Glomerular endothelial cell (primary cell): ENCODE results near the gene LY6G5B. TPM values are rescaled to one million over a fixed set of nuclear protein-coding genes. Genes with fewer than 3 reads are reported as not detected.

Experiments used
- DNase-seq: peaks from one replicate; pipeline ENCODE4 v3.0.0-alpha.2; 2011; ENCODE audit warnings: low read depth, low spot score; ENCODE audit errors: extremely low read depth
- total RNA-seq: library from RNA; depleted of rRNA; stranded (reverse); fragments of >200 nt; gene quantifications from 2 replicates; pipeline ENCODE4 v1.2.3, GENCODE V29; 2015

Gene LY6G5B, protein sequence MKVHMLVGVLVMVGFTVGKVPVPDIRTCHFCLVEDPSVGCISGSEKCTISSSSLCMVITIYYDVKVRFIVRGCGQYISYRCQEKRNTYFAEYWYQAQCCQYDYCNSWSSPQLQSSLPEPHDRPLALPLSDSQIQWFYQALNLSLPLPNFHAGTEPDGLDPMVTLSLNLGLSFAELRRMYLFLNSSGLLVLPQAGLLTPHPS
- 2.6 and 7.9 TPM in 2 replicates for total RNA-seq

DNA sequence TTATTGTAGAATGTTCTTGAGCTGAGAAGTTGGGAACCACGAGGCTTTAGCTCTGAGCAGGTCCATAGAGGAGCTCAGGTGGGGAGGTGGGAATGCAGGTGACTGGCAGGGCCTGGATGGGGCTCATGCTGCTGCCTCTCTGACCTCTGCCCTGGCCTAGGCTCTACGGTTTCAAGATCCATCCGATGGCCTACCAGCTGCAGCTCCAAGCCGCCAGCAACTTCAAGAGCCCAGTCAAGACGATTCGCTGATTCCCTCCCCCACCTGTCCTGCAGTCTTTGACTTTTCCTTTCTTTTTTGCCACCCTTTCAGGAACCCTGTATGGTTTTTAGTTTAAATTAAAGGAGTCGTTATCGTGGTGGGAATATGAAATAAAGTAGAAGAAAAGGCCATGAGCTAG, at the start of gene LY6G5B:
TSS of gene LY6G5B (plus strand) at position 301 of the 400 bp plus-strand sequence. CDS start 975 bp downstream, outside the sequence.
- no peak for DNase-seq

DNA sequence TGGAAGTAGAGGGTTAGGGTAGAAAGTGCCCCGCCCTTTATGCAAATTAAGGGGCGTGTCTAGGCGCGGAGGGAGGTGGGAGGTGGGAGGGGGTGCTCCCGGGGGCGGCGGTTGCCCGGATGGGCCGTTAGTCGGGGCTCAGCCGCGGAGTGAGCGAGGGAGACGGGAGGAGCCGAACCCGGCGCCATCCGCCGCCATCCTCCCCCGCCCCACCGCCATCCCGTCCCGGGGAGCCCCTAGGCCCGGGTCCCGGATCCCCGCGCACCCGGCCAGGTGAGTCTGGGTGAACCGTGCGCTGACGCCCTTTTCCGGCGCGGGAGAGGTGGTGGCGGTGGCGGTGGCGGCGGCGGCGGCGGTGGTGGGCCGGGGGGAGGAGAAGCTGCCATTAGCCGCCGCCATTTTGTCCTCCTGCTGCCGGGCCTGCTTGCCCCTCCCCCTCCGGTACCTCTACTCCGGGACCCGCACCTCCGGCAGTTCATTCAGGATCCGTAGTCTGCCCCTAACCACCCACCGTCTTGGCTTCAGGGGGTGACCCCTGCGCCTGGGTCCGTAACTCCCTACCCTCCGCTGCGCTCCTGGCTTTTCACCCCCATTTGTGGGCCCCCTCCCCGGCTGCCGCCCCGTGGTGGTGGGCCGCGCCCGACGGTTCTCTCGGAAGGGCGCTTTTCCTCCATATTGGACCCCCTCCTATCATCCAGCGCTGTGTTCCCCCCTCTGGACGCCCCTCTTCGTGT, 49.0 kb upstream of the LY6G5B start, which contains the start of gene PRRC2A:
TSS of gene PRRC2A (plus strand) at position 130 of the 734 bp plus-strand sequence. CDS start 2,075 bp downstream, outside the sequence.
- no peak for DNase-seq

DNA sequence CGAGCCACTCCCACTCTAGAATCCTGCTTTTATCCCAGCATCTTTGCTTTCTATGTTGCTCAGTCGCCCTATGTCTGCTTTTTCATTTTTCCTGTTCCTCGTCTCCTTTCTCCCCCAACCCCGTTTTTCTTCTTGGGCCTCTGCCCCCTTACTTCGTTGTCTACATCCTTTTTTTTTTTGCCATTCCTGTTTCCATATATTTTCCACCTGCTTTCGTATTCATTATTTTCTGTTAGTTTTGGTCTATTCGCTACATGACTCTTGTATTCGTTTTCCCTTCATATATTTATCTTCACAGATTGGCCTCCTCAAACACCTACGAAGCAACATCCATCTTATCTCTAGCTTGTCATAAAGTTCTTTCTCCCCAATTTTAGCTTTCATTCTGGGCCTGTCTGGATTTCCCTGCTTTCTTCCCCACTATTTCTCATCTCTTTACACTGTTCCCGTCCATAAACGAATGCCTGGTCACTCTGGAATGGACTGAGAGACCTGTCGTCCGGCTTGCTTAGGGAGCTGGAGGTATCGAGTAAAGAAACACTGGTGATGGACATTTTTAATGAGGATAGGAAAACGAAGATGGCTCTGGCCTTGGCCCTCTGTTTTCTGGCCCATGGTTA, 48.3 kb upstream of the LY6G5B start:
- DNase-seq = no peak

DNA sequence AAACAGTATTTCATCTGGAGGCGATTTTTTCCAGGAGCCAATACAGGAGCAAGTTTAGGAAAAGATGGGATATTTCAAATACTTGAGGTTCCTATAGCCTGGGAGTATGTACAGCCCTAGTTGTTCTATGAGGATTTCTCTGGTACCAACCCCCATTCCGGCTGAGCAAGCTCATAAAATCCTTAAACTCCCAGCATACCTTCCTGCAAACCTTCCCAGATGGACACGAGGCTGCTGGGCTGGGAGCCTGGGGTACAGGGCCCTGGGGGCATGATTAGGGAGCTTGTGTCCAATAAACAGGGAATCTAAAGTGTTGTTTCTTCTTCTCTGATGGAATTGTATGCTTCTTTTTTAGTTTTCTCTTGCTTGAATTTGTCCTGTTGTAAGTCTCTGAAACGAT, 47.8 kb upstream of the LY6G5B start:
- DNase-seq = no peak

DNA sequence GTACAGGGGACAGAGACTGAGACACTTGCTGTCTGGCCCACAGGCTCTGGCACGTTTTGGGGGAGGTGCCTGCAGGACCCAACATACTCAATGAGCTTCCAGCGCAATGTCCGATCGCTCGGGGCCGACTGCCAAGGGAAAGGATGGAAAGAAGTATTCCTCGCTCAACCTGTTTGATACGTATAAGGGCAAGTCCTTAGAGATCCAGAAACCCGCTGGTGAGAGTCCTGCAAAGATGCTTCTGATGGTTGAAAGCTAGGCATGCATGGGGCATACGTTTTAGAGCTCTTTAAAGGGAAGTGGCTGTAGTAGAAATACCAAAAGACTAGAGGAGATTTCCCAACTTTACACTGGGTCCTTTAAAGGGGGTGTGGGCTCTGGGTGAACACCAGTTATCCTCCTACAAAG, 47.1 kb upstream of the LY6G5B start:
- no peak for DNase-seq

DNA sequence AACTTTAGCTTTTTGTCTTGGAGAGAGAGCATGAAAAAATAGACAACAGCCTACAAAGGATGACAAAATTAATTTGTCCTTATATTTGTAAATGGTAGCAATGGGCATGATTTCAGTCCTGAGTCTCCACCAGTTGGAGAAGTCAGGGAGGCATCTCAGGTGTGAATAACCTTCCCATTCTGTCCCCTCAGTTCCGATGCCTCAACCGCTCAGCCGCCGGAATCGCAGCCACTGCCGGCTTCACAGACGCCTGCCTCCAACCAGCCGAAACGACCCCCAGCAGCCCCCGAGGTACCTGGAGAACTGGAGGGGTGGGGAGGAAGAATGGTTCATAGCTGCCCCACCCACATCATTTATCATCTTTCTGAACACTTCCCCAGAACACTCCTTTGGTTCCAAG, 45.7 kb upstream of the LY6G5B start:
- no peak for DNase-seq

DNA sequence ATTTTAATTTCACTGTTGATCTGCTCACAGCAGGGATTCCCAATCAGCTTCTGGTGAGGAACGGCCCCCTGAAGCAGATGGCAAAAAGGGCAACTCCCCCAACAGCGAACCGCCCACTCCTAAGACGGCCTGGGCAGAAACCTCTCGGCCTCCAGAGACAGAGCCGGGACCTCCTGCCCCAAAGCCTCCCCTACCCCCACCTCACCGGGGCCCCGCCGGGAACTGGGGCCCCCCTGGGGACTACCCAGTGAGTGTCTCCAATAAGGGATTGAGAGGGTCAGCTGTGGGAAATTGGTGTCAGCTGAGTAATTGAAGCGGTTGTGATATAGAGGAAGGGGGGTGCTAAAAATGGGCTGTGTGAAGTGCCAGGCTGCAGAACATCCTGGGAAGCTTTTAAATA, 42.8 kb upstream of the LY6G5B start:
- DNase-seq = no peak

DNA sequence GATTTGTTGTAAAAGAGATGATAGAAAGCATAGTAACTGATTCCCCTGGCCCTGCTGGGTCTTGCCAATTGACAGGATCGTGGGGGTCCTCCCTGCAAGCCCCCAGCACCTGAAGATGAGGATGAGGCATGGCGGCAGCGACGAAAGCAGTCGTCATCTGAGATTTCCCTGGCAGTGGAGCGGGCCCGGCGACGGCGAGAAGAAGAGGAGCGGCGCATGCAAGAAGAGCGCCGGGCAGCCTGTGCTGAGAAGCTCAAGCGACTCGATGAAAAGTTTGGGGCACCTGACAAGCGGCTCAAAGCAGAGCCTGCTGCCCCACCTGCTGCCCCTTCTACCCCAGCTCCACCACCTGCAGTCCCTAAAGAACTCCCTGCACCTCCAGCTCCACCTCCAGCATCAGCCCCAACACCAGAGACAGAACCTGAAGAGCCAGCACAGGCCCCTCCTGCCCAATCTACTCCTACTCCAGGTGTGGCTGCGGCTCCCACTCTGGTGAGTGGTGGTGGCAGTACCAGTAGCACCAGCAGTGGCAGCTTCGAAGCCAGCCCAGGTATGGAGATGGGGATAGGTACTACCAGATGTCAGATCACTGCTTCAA, 42.0 kb upstream of the LY6G5B start:
- DNase-seq = no peak

DNA sequence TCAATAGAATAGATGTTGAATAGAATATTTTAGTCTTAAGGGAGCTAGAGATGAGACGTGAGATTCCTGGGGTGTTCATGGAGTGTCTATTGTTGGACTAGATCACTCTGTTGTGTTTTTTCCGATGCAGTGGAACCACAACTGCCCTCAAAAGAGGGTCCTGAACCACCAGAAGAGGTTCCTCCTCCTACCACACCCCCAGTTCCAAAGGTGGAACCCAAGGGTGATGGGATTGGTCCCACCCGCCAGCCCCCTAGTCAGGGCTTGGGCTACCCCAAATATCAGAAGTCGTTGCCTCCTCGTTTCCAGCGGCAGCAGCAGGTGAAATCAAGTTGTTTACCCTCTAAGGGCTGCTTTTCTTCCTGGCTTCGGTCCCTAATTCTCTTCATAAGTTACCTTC, 40.8 kb upstream of the LY6G5B start:
- no peak for DNase-seq

DNA sequence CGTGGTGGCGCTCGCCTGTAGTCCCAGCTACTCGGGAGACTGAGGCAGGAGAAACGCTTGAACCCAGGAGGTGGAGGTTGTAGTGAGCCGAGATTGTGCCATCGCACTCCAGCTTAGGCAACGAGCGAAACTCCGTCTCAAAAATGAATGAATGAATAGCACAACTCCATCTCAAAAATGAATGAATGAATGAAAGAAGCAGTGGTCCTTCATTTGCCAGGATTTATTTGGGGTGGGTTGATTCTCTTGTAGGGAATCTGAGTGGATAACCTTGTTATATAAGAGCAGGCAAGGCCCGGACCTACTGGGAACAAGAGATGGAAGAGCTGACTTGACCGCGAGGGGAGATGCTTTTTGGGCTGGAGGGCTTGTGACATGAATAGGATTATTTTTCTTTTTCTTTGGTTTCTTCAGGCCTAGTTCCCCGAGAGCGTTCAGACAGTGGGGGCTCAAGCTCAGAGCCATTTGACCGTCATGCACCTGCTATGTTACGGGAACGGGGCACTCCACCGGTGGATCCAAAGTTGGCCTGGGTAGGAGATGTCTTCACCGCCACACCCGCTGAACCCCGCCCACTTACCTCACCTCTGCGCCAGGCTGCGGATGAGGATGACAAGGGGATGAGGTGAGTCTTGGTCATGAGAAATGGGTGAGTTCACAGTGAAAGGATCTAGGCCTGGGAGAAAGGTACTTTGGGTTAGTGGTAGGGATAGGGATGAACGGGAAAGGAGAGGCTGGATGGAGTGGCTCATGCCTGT, 39.4 kb upstream of the LY6G5B start:
- no peak for DNase-seq

DNA sequence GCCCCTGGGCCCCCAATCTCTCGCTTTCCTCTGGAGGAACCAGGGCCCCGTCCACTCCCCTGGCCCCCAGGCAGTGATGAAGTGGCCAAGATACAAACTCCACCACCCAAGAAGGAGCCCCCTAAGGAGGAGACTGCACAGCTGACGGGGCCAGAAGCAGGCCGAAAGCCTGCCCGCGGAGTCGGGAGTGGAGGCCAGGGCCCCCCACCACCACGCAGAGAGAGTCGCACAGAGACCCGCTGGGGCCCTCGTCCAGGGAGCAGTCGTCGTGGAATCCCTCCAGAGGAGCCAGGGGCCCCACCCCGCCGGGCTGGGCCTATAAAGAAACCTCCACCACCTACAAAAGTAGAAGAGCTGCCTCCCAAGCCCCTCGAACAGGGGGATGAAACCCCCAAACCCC, 38.6 kb upstream of the LY6G5B start:
- no peak for DNase-seq

DNA sequence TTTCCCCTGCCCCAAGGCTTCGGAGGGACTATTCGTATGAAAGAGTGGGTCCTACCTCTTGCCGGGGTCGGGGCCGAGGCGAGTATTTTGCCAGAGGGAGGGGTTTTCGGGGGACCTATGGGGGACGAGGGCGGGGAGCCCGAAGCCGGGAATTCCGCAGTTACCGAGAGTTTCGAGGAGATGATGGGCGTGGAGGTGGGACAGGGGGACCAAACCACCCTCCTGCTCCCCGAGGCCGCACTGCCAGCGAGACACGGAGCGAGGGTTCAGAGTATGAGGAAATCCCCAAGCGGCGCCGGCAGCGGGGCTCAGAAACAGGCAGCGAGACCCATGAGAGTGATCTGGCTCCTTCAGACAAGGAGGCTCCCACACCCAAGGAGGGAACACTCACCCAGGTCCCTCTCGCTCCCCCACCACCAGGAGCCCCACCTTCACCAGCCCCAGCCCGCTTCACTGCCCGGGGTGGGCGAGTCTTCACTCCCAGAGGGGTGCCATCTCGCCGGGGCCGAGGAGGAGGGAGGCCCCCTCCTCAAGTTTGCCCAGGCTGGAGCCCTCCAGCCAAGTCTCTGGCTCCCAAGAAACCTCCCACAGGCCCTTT, 38.0 kb upstream of the LY6G5B start:
- DNase-seq = no peak

DNA sequence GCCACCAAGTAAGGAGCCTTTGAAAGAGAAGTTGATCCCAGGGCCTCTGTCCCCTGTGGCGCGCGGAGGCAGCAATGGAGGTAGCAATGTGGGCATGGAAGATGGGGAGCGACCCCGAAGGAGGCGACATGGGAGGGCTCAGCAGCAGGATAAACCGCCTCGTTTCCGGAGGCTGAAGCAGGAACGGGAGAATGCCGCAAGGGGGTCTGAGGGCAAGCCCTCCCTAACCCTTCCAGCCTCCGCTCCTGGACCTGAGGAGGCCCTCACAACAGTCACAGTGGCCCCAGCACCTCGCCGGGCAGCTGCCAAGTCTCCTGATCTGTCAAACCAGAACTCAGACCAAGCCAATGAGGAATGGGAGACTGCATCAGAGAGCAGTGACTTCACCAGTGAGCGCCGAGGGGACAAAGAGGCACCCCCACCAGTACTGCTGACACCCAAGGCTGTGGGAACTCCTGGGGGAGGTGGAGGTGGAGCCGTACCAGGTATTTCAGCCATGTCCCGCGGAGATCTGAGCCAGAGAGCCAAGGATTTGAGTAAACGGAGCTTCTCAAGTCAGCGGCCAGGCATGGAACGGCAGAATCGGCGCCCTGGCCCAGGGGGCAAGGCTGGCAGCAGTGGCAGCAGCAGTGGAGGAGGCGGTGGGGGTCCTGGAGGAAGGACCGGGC, 37.4 kb upstream of the LY6G5B start:
- no peak for DNase-seq

DNA sequence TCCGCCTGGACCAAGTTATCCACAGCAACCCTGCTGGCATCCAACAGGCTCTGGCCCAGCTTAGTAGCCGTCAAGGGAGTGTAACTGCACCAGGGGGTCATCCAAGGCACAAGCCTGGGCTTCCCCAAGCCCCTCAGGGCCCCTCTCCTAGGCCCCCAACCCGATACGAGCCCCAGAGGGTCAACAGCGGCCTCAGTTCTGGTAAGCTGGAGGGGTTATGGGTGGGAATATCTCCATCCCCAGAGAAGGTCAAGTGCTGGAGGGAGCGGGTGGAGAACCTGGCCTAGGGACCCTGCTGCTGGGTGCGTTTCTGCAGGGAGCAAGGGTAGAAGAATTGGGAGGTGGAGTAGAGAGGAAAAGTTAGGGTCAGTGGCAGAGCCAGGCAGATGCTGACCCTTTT, 36.3 kb upstream of the LY6G5B start:
- DNase-seq = no peak

DNA sequence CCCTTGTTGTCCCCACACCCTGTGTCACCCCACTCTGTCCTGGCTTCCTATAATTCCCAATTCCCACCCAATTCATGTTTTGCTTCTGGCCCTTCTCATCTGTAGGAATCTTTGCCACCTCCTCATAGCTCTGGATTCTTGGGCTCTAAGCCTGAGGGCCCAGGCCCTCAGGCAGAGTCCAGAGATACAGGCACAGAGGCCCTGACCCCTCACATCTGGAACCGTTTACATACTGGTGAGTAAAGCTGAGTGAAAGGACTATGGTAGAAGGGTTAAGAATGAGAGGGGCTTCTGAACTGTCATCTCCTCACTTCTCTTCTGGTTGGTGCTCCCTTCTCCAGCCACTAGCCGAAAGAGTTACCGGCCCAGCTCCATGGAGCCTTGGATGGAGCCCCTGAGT, 35.6 kb upstream of the LY6G5B start:
- DNase-seq = no peak

DNA sequence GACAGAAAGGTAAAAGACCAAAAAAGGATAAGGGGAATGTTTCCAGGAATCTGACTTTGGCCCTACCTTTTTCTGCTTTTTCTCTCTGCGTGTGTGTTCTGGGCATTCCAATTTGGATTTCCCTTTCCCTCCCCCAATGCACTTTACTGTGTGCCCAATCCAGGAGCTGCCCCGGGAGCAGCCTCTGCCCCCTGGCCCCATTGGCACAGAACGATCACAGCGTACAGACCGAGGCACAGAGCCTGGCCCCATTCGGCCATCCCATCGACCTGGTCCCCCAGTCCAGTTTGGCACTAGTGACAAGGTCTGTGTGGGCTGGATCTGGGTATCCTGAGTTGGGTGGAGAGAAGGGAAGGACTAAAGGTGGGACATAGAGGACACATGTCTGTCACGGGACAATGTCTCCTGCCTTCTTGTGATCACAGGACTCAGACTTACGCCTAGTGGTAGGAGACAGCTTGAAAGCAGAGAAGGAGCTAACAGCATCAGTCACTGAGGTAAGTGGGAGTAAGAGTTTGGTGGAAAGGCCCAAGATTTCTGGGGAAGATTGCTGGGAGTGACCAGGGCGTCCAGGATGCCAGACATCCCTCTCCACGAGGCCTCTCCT, 34.7 kb upstream of the LY6G5B start:
- DNase-seq = no peak

DNA sequence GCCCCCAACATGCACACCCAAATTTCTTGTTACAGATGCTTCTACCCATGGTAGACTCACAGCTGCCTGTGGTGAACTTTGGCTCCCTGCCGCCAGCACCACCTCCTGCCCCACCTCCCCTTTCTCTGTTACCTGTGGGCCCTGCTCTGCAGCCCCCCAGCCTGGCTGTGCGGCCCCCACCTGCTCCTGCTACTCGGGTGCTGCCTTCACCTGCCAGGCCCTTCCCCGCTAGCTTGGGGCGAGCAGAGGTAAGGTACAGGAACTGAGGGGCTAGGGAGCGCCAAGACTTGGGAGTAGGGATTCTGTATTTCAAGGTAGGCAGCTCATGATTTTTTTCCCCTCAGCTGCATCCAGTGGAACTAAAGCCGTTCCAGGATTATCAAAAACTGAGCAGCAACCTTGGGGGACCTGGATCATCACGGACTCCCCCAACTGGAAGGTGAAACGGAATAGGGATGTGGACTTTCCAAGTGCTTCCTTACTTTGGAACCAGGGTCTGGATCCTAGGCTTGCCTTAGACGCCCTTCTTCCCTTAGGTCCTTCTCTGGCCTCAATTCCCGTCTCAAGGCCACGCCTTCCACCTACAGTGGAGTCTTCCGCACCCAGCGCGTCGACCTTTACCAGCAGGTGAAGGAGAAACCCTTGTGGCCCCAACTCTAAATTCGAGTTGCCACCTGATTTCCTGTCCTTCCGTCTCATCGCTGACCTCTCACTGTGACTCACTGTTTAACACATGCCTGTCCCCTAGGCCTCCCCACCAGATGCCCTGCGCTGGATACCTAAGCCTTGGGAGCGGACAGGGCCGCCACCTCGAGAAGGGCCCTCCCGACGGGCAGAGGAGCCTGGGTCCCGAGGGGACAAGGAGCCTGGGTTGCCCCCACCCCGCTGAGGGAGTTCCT, 32.8 kb upstream of the LY6G5B start:
- no peak for DNase-seq

DNA sequence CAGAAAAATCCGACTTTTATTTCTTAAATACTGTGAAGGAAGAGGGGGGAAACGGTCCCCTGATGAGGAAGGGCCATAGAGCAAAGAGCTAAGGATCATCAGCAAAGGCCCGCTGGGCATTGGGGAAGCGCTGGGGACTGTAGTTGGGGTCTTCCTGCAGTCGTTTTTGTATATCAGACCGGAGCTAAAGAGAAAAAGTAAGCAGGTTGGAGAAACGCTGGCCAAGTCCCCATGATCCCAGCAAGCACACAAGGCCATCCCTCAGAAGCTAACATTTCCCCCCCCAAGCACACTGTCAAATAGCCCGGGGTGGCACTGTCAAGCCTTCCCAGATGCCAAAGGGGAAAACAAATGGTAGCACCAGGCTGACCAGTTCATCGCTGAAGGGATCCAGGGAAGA, 30.7 kb upstream of the LY6G5B start:
- no peak for DNase-seq

DNA sequence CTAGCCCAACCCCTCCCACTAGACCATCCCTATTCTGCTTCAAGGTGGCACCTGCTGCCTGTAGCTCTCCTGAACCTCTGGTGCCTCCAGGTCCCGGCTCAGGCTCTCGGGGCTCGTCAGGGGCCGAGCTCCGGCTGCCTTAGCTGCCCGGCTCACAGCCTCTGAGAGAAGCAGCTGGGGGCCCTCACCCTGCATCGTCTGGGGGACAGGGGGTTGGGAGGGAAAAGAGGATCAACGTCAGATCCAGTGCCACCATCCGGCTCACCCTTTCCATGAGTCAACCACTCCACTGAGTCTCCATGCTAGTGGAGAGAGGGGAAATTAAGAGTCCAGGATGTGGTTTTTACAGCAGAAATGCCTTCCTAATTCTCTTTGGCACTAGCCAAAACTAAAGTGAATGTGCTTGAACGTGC, 30.3 kb upstream of the LY6G5B start:
- no peak for DNase-seq
